Astrocyte (in vitro differentiated cells and primary cell): ENCODE results near the gene SWT1. TPM values are rescaled to one million over a fixed set of nuclear protein-coding genes. Genes with fewer than 3 reads are reported as not detected.

Source experiments
- DNase-seq: peaks from one replicate; pipeline ENCODE4 v3.0.0-alpha.2; 2010; ENCODE audit warnings: low read depth
- FAIRE-seq: peaks from 2 replicates; lab custom pipeline; 2011; peaks lifted over from hg19 to GRCh38; lab: Jason Lieb, UNC
- H2AFZ ChIP-seq: 2 replicates; pipeline ENCODE4 v1.6.0; 2012; ENCODE audit warnings: low read depth, low read length, inconsistent platforms
- H3K27ac ChIP-seq: 2 replicates; pipeline ENCODE4 v1.5.1; 2011; ENCODE audit warnings: low read depth, low read length, inconsistent platforms
- H3K27me3 ChIP-seq: 2 replicates; pipeline ENCODE4 v1.6.0; 2011; ENCODE audit warnings: low read length, inconsistent platforms; ENCODE audit not compliant: insufficient read depth
- H3K36me3 ChIP-seq: 2 replicates; pipeline ENCODE4 v1.5.1; 2011; ENCODE audit warnings: low read length, inconsistent platforms; ENCODE audit not compliant: insufficient read depth
- H3K4me1 ChIP-seq: 2 replicates; pipeline ENCODE4 v1.5.1; 2011; ENCODE audit warnings: low read length, inconsistent platforms; ENCODE audit not compliant: insufficient read depth
- H3K4me2 ChIP-seq: 2 replicates; pipeline ENCODE4 v1.6.0; 2012; ENCODE audit warnings: low read length, inconsistent platforms
- H3K4me3 ChIP-seq: 2 replicates; pipeline ENCODE4 v1.5.1; 2011; ENCODE audit warnings: low read depth, mild to moderate bottlenecking, low read length, inconsistent platforms; ENCODE audit not compliant: insufficient read depth
- H3K79me2 ChIP-seq: 2 replicates; pipeline ENCODE4 v1.6.0; 2012; ENCODE audit warnings: mild to moderate bottlenecking, low read length, inconsistent platforms; ENCODE audit not compliant: insufficient read depth
- H3K9ac ChIP-seq: 2 replicates; pipeline ENCODE4 v1.6.0; 2012; ENCODE audit warnings: mild to moderate bottlenecking, low read length, inconsistent platforms
- H3K9me3 ChIP-seq: 2 replicates; pipeline ENCODE4 v1.5.1; 2012; ENCODE audit warnings: low read depth, mild to moderate bottlenecking, low read length, inconsistent platforms; ENCODE audit not compliant: insufficient read depth
- H4K20me1 ChIP-seq: 2 replicates; pipeline ENCODE4 v1.6.0; 2012; ENCODE audit warnings: low read length, inconsistent platforms; ENCODE audit not compliant: insufficient read depth
- H3K27ac Mint-ChIP-seq: one replicate; pipeline ENCODE4 v1.8.0; 2021; ENCODE audit warnings: mild to moderate bottlenecking, mixed read lengths; ENCODE audit not compliant: unreplicated experiment
- H3K27me3 Mint-ChIP-seq: one replicate; pipeline ENCODE4 v1.8.0; 2021; ENCODE audit warnings: low read depth, mixed read lengths; ENCODE audit not compliant: unreplicated experiment
- H3K36me3 Mint-ChIP-seq: one replicate; pipeline ENCODE4 v1.8.0; 2021; ENCODE audit warnings: low read depth, mixed read lengths; ENCODE audit not compliant: unreplicated experiment
- H3K4me1 Mint-ChIP-seq: one replicate; pipeline ENCODE4 v1.8.0; 2021; ENCODE audit warnings: low read depth, mixed read lengths; ENCODE audit not compliant: unreplicated experiment
- H3K4me3 Mint-ChIP-seq: one replicate; pipeline ENCODE4 v1.8.0; 2021; ENCODE audit warnings: mild to moderate bottlenecking, moderate library complexity, mixed read lengths; ENCODE audit not compliant: unreplicated experiment
- H3K9me3 Mint-ChIP-seq: one replicate; pipeline ENCODE4 v1.8.0; 2021; ENCODE audit warnings: mild to moderate bottlenecking, mixed read lengths; ENCODE audit not compliant: unreplicated experiment
- CTCF ChIP-seq: IDR thresholded peaks from 2 replicates; pipeline ENCODE4 v1.5.1; 2011; ENCODE audit warnings: low read depth, mild to moderate bottlenecking, inconsistent platforms, low read length, moderate library complexity; ENCODE audit not compliant: insufficient read depth
- EZH2 ChIP-seq: IDR thresholded peaks from 2 replicates; pipeline ENCODE4 v1.6.1; 2012; ENCODE audit warnings: mild to moderate bottlenecking, low read length, inconsistent platforms; ENCODE audit not compliant: insufficient read depth
- total RNA-seq: library from RNA; stranded (reverse); gene quantifications from 2 replicates; pipeline ENCODE4 v1.2.1, GENCODE V29; 2021

The SWT1 gene
- total RNA-seq, 1 donor from 2014 or later, result 5.4 TPM

DNA sequence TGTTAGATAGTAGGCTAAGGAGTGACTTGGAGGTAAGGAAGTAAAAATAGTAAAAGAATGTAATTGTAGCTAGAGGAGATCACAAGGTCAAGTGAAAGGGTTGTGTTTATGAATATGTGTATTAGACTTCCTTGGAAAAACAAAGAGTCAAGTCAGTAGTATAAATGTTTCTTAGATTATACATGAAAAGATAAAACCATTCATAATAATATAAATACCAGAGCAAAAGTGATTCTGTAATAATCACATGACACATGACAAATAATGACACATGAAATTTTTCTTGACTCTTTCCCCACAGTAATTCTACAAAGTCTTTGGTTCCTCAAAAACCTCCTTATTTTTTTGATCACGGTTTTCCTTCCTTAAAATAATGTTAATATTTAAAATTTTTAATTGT is 103.6 kb downstream of the SWT1 start:
- no peaks in the 10 kb centered on the region for H3K9me3 ChIP-seq
- H2AFZ ChIP-seq, result no peak overlapping the region
- no peaks in the 10 kb centered on the region for H3K36me3 Mint-ChIP-seq
- H3K4me1 Mint-ChIP-seq, result peaks cover 9% of the 10 kb centered on the region
- no peak overlapping the region for H3K4me3 Mint-ChIP-seq
- no peak for FAIRE-seq
- no peaks in the 10 kb centered on the region for H3K9me3 Mint-ChIP-seq
- TF ChIP-seq CTCF (no peak), EZH2 (no peak)
- no peaks in the 10 kb centered on the region for H3K27me3 Mint-ChIP-seq
- H3K4me1 ChIP-seq, result no peaks in the 10 kb centered on the region
- no peak overlapping the region for H3K27ac ChIP-seq
- H3K4me3 ChIP-seq, result no peak overlapping the region
- no peak overlapping the region for H3K27ac Mint-ChIP-seq
- no peak overlapping the region for H3K4me2 ChIP-seq
- no peak for DNase-seq
- no peak overlapping the region for H3K9ac ChIP-seq
- no peaks in the 10 kb centered on the region for H3K36me3 ChIP-seq
- no peaks in the 10 kb centered on the region for H4K20me1 ChIP-seq
- no peaks in the 10 kb centered on the region for H3K27me3 ChIP-seq
- H3K79me2 ChIP-seq, result no peaks in the 10 kb centered on the region

- no peaks in the 10 kb centered on the region for H3K4me1 ChIP-seq
- no peak overlapping the region for H3K4me3 ChIP-seq
- no peak overlapping the region for H3K27ac Mint-ChIP-seq
- H3K27me3 Mint-ChIP-seq, result no peaks in the 10 kb centered on the region
- no peak overlapping the region for H3K4me2 ChIP-seq
- FAIRE-seq (no peak), DNase-seq (no peak)
- H3K27ac ChIP-seq, result no peak overlapping the region
- no peaks in the 10 kb centered on the region for H3K9me3 Mint-ChIP-seq
- H3K79me2 ChIP-seq, result no peaks in the 10 kb centered on the region
- H3K36me3 ChIP-seq, result no peaks in the 10 kb centered on the region
- TF ChIP-seq EZH2 (no peak), CTCF (no peak)
- peaks cover 9% of the 10 kb centered on the region for H3K4me1 Mint-ChIP-seq
- no peak overlapping the region for H2AFZ ChIP-seq
- H3K4me3 Mint-ChIP-seq, result no peak overlapping the region
- H4K20me1 ChIP-seq, result no peaks in the 10 kb centered on the region
- no peaks in the 10 kb centered on the region for H3K9me3 ChIP-seq
- no peak overlapping the region for H3K9ac ChIP-seq
- no peaks in the 10 kb centered on the region for H3K36me3 Mint-ChIP-seq
- H3K27me3 ChIP-seq, result no peaks in the 10 kb centered on the region
Observed at GRCh38 chr1:185262151-185262550, 105.2 kb downstream of the SWT1 start.

DNA sequence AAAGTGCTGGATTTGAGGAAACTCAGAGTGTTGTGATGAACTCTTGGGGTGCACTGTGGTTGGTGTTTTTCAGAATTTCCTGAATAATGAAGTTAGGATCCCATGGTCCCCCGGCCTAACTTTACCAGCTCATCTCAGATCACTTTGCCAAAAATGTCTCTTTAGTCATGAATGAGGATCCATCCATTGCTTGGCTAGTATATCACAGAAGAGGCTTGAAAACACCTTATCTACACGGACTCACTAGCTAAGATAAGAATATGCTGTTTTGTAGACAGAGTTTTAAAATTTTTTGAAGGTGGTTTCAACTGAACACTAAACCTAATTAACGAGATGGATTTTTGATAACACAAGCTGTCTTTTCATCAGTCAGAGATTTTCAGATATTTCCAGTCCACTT is 106.3 kb downstream of the SWT1 start:
- H3K9me3 Mint-ChIP-seq, result no peaks in the 10 kb centered on the region
- Histone ChIP-seq H3K27ac (no peak overlapping the region), H2AFZ (no peak overlapping the region), H3K4me2 (no peak overlapping the region), H3K9me3 (no peaks in the 10 kb centered on the region), H3K4me1 (no peaks in the 10 kb centered on the region), H3K79me2 (no peaks in the 10 kb centered on the region), H3K4me3 (no peak overlapping the region), H3K9ac (no peak overlapping the region), H3K27me3 (no peaks in the 10 kb centered on the region), H3K36me3 (no peaks in the 10 kb centered on the region), H4K20me1 (no peaks in the 10 kb centered on the region)
- no peak overlapping the region for H3K4me3 Mint-ChIP-seq
- peaks cover 3% of the 10 kb centered on the region for H3K4me1 Mint-ChIP-seq
- no peaks in the 10 kb centered on the region for H3K27me3 Mint-ChIP-seq
- FAIRE-seq, result no peak
- H3K36me3 Mint-ChIP-seq, result no peaks in the 10 kb centered on the region
- no peak for DNase-seq
- no peak overlapping the region for H3K27ac Mint-ChIP-seq
- TF ChIP-seq EZH2 (no peak), CTCF (no peak)
